K562 (cell line): ENCODE results near the gene COMTD1. TPM values are rescaled to one million over a fixed set of nuclear protein-coding genes. Genes with fewer than 3 reads are reported as not detected.
A peak's percentile ranks its signal among the peaks of the same experiment; 100 is the strongest.

ENCODE experiments used
- ATF1 ChIP-seq, 2 experiments: fragments of 450-650 bp in 1 of 2; IDR thresholded peaks; 2 replicates each; pipeline ENCODE4 v1.6.1; 2016; ENCODE audit warnings: missing compliant biosample characterization in 1 of 2, missing genetic modification characterization in 1 of 2
- CTCF ChIP-seq, 3 experiments: IDR thresholded peaks in 2 of 3; conservative IDR thresholded peaks in 1 of 3; 2 replicates each; pipeline ENCODE4 v1.5.1; 2011 to 2012; ENCODE audit warnings: low read length in 3 of 3, mild to moderate bottlenecking in 3 of 3, control low read depth in 2 of 3, improper control_type of control experiment in 1 of 3, inconsistent platforms in 1 of 3, low read depth in 1 of 3, mixed read lengths in 1 of 3, moderate library complexity in 1 of 3; ENCODE audit not compliant: insufficient read depth in 2 of 3
- DEAF1 ChIP-seq: fragments of 450-650 bp; formaldehyde crosslinking; IDR thresholded peaks from 2 replicates; pipeline ENCODE4 v1.4.0; 2020; ENCODE audit warnings: mild to moderate bottlenecking, moderate library complexity
- JUN ChIP-seq, 2 experiments: sonication (generic) in 1 of 2; formaldehyde crosslinking in 1 of 2; IDR thresholded peaks; 2 replicates each; pipeline versions ENCODE4 v1.6.1 to v1.8.0; 2012 to 2022; ENCODE audit warnings: borderline replicate concordance in 2 of 2, mild to moderate bottlenecking in 2 of 2, improper control_type of control experiment in 1 of 2, low read depth in 1 of 2, low read length in 1 of 2, missing genetic modification reagents in 1 of 2
- MEF2A ChIP-seq: IDR thresholded peaks from 2 replicates; pipeline ENCODE4 v1.6.1; 2011; ENCODE audit warnings: low read depth, mild to moderate bottlenecking, low read length, moderate library complexity; ENCODE audit not compliant: control insufficient read depth
- MTA1 ChIP-seq: fragments of 450-650 bp; IDR thresholded peaks from 2 replicates; pipeline ENCODE4 v1.6.1; 2017; ENCODE audit warnings: borderline replicate concordance
- PKNOX1 ChIP-seq: fragments of 450-650 bp; IDR thresholded peaks from 2 replicates; pipeline ENCODE4 v1.6.1; 2016
- POLR2AphosphoS2 ChIP-seq: IDR thresholded peaks from 2 replicates; pipeline ENCODE4 v1.6.1; 2012; ENCODE audit warnings: low read length, improper control_type of control experiment
- TBL1XR1 ChIP-seq, 2 experiments: IDR thresholded peaks; 2 replicates each; pipeline ENCODE4 v1.6.1; 2012; ENCODE audit warnings: improper control_type of control experiment in 2 of 2, low read length in 2 of 2, mild to moderate bottlenecking in 1 of 2
- THRB ChIP-seq: fragments of 450-650 bp; formaldehyde crosslinking; conservative IDR thresholded peaks from 2 replicates; pipeline ENCODE4 v1.4.0; 2022; ENCODE audit warnings: mild to moderate bottlenecking, missing genetic modification characterization
- ZFP91 ChIP-seq: sonication (generic); formaldehyde crosslinking; IDR thresholded peaks from 2 replicates; pipeline ENCODE4 v1.8.0; 2022; ENCODE audit warnings: mild to moderate bottlenecking, missing genetic modification reagents
- ZNF316 ChIP-seq: fragments of 450-650 bp; IDR thresholded peaks from 2 replicates; pipeline ENCODE4 v1.6.1; 2016
- ZNF384 ChIP-seq: IDR thresholded peaks from 2 replicates; pipeline ENCODE4 v1.6.1; 2012; ENCODE audit warnings: low read depth, low read length, improper control_type of control experiment
- polyA plus RNA-seq, 8 experiments: library from polyadenylated mRNA; depleted of rRNA in 4 of 8; stranded (reverse) in 5 of 8; unstranded in 3 of 8; fragments of >200 nt; fragmentation: Nextera tagmentation in 2 of 8; fragmentation: Illumina TruSeq in 1 of 8; extraction: Ambion mirVana in 2 of 8; extraction: Trizol in 1 of 8; gene quantifications; 2 replicates each; pipeline versions ENCODE4 v1.2.1 to v1.2.3, GENCODE V29; 2011 to 2014; ENCODE audit warnings: inconsistent platforms in 1 of 8, missing spikeins in 1 of 8
- total RNA-seq, 7 experiments: library from RNA; depleted of rRNA in 6 of 7; stranded (reverse); fragments of >200 nt in 6 of 7; fragmentation: Illumina TruSeq in 2 of 7; extraction: Trizol in 2 of 7; gene quantifications; 2 replicates each; pipeline versions ENCODE4 v1.2.1 to v1.2.3, GENCODE V29; 2011 to 2021; ENCODE audit warnings: low replicate concordance in 1 of 7

Gene COMTD1
- total and polyA plus RNA-seq, 9 of the 15 experiments (the other 6 are each of a cell fraction or from before 2014, with no cell fraction given): 0.41 to 112 (median 13.7) TPM

GRCh38 chr10:75230600-75231038, 5.1 kb downstream of the COMTD1 start (continued):
- TF ChIP-seq JUN (IDR thresholded peaks at IDR 0.05; ENCODE audit: borderline replicate concordance, low read depth, low read length): 0 out of 2 replicates have a peak, but pooled peaks have one; percentile 51
- no peak for TF ChIP-seq JUN (CRISPR knock-in tag; IDR thresholded peaks at IDR 0.05; ENCODE audit: borderline replicate concordance)
- 0 out of 2 replicates have a peak, but pooled peaks have one; percentile 39 for TF ChIP-seq ZNF384
- no peak for TF ChIP-seq ZNF316
- TF ChIP-seq CTCF (IDR thresholded peaks at IDR 0.05 in 2 of 3, conservative IDR thresholded peaks at IDR 0.05 in 1 of 3; ENCODE audit: insufficient read depth in 2 of 3, low read depth in 1 of 3, low read length in 3 of 3): peak; percentile 90 to 98 (median 94)
- TF ChIP-seq DEAF1 (CRISPR knock-in tag): peak; percentile 67
- TF ChIP-seq ZFP91 (CRISPR knock-in tag): no peak
- 0 out of 2 replicates have a peak, but pooled peaks have one; percentile 66 for TF ChIP-seq THRB (CRISPR knock-in tag)
- TF ChIP-seq TBL1XR1 (IDR thresholded peaks at IDR 0.05; ENCODE audit: low read length in 2 of 2): no peak
- peak; percentile 96 for TF ChIP-seq PKNOX1
- peak; percentile 47; the same call in 1 of the 2 replicates for TF ChIP-seq POLR2AphosphoS2
- TF ChIP-seq MTA1: 0 out of 2 replicates have a peak, but pooled peaks have one; percentile 16
- no peak for TF ChIP-seq ATF1 (CRISPR knock-in tag; IDR thresholded peaks at IDR 0.05)
- TF ChIP-seq ATF1 (tag; IDR thresholded peaks at IDR 0.05): peak; percentile 72; the same call in 1 of the 2 replicates
- TF ChIP-seq MEF2A: no peak
